Peyer's patch (tissue), 4 donors: ENCODE measurements around the gene IMMT.

Source experiments
- CTCF ChIP-seq, 6 experiments: fragments of 450-650 bp in 4 of 6; fragments of 200-600 bp in 2 of 6; sonication (generic) in 1 of 6; IDR thresholded peaks; one replicate each; pipeline ENCODE4 v1.5.1; 2017 to 2019; ENCODE audit warnings: antibody characterized with exemption in 6 of 6, mild to moderate bottlenecking in 3 of 6, moderate library complexity in 1 of 6
- POLR2A ChIP-seq, 2 donors: fragments of 450-650 bp; IDR thresholded peaks; one replicate each; pipeline ENCODE4 v1.5.1; 2017; ENCODE audit warnings: antibody characterized with exemption in 2 of 2, mild to moderate bottlenecking in 2 of 2, moderate library complexity in 2 of 2

- TF ChIP-seq POLR2A (IDR thresholded peaks at IDR 0.05): no peak
- TF ChIP-seq CTCF (IDR thresholded peaks at IDR 0.05): no peak
Measured at GRCh38 chr2:86123328-86123925, 71.8 kb downstream of the IMMT start.
